K562 (cell line): Measurements from ENCODE around the gene ARPC2. TPM values are rescaled to one million over a fixed set of nuclear protein-coding genes. Genes with fewer than 3 reads are reported as not detected.

ENCODE experiments used
- BCLAF1 ChIP-seq, 2 experiments: fragments of 450-650 bp in 1 of 2; IDR thresholded peaks; 2 replicates each; pipeline ENCODE4 v1.6.1; 2011 to 2017; ENCODE audit warnings: low read depth in 2 of 2, antibody characterized with exemption in 1 of 2, borderline replicate concordance in 1 of 2, low read length in 1 of 2, mild to moderate bottlenecking in 1 of 2, mixed read lengths in 1 of 2; ENCODE audit not compliant: control insufficient read depth in 1 of 2
- CBFB ChIP-seq: sonication (generic); formaldehyde crosslinking; IDR thresholded peaks from 2 replicates; pipeline ENCODE4 v1.4.0; 2020; ENCODE audit warnings: mild to moderate bottlenecking, missing genetic modification reagents
- CEBPG ChIP-seq, 3 experiments: fragments of 200-800 bp in 1 of 3; sonication (Bioruptor generic) in 1 of 3; sonication (generic) in 1 of 3; formaldehyde crosslinking in 1 of 3; IDR thresholded peaks in 2 of 3; conservative IDR thresholded peaks in 1 of 3; 2 replicates each; pipeline versions ENCODE4 v1.6.1 to v1.8.0; 2016 to 2022; ENCODE audit warnings: missing compliant biosample characterization in 2 of 3, missing genetic modification characterization in 2 of 3, mild to moderate bottlenecking in 1 of 3, missing genetic modification reagents in 1 of 3
- FOXA3 ChIP-seq, 2 experiments: fragments of 450-650 bp in 1 of 2; sonication (generic) in 1 of 2; formaldehyde crosslinking; IDR thresholded peaks in 1 of 2; conservative IDR thresholded peaks in 1 of 2; 2 replicates each; pipeline versions ENCODE4 v1.4.0 to v1.8.0; 2020 to 2022; ENCODE audit warnings: mild to moderate bottlenecking in 2 of 2, missing genetic modification reagents in 1 of 2
- GTF2E2 ChIP-seq: fragments of 200-800 bp; sonication (Bioruptor generic); IDR thresholded peaks from 2 replicates; pipeline ENCODE4 v1.6.1; 2016; ENCODE audit warnings: missing genetic modification characterization, missing compliant biosample characterization
- HDAC3 ChIP-seq: fragments of 450-650 bp; IDR thresholded peaks from 2 replicates; pipeline ENCODE4 v1.6.1; 2018; ENCODE audit warnings: borderline replicate concordance, mild to moderate bottlenecking, moderate library complexity; ENCODE audit not compliant: partially characterized antibody
- IRF9 ChIP-seq: fragments of 450-650 bp; IDR thresholded peaks from 2 replicates; pipeline ENCODE4 v1.6.1; 2016; ENCODE audit warnings: missing biosample characterization, missing genetic modification characterization
- KAT7 ChIP-seq: sonication (generic); formaldehyde crosslinking; IDR thresholded peaks from 2 replicates; pipeline ENCODE4 v1.8.0; 2022; ENCODE audit warnings: missing genetic modification reagents, mild to moderate bottlenecking, borderline replicate concordance
- KLF13 ChIP-seq: fragments of 450-650 bp; IDR thresholded peaks from 2 replicates; pipeline ENCODE4 v1.6.1; 2016; ENCODE audit warnings: missing genetic modification characterization, low read depth, mild to moderate bottlenecking, missing compliant biosample characterization, moderate library complexity, borderline replicate concordance
- MNT ChIP-seq, 2 experiments: fragments of 450-650 bp; conservative IDR thresholded peaks; 2 replicates each; pipeline ENCODE4 v1.6.1; 2017; ENCODE audit warnings: mild to moderate bottlenecking in 2 of 2, moderate library complexity in 2 of 2
- MYC ChIP-seq, 2 experiments: fragments of 250-450 bp in 1 of 2; sonication (Bioruptor Pico) in 1 of 2; IDR thresholded peaks; 2 replicates each; pipeline versions ENCODE4 v1.5.1 to v1.6.1; 2012 to 2021; ENCODE audit warnings: low read depth in 2 of 2, borderline replicate concordance in 1 of 2, improper control_type of control experiment in 1 of 2, low read length in 1 of 2, mild to moderate bottlenecking in 1 of 2, moderate library complexity in 1 of 2
- NFE2 ChIP-seq: IDR thresholded peaks from 2 replicates; pipeline ENCODE4 v1.6.1; 2014; ENCODE audit warnings: antibody characterized with exemption, low read depth
- PPARD ChIP-seq: fragments of 250-450 bp; sonication (Bioruptor Pico); IDR thresholded peaks from 2 replicates; pipeline ENCODE4 v1.8.0; 2022; ENCODE audit warnings: inconsistent platforms, mild to moderate bottlenecking, moderate library complexity
- SAFB2 ChIP-seq: fragments of 200-400 bp; formaldehyde crosslinking; IDR thresholded peaks from 2 replicates; pipeline ENCODE4 v1.6.1; 2018; ENCODE audit warnings: borderline replicate concordance, low read length, low read depth, moderate library complexity; ENCODE audit not compliant: severe bottlenecking
- TAF15 ChIP-seq: fragments of 200-400 bp; formaldehyde crosslinking; IDR thresholded peaks from 2 replicates; pipeline ENCODE4 v1.6.1; 2017; ENCODE audit warnings: mild to moderate bottlenecking, low read depth, low read length, moderate library complexity
- ZKSCAN3 ChIP-seq: fragments of 250-450 bp; sonication (Bioruptor Pico); IDR thresholded peaks from 2 replicates; pipeline ENCODE4 v1.4.0; 2020
- ZNF277 ChIP-seq: fragments of 250-450 bp; sonication (Bioruptor Pico); IDR thresholded peaks from 2 replicates; pipeline ENCODE4 v1.8.0; 2022; ENCODE audit warnings: inconsistent platforms, mild to moderate bottlenecking, moderate library complexity, borderline replicate concordance
- ZNF311 ChIP-seq: fragments of 250-450 bp; sonication (Bioruptor Pico); IDR thresholded peaks from 2 replicates; pipeline ENCODE4 v1.4.0; 2020; ENCODE audit warnings: mild to moderate bottlenecking, moderate library complexity
- polyA plus RNA-seq, 8 experiments: library from polyadenylated mRNA; depleted of rRNA in 4 of 8; stranded (reverse) in 5 of 8; unstranded in 3 of 8; fragments of >200 nt; fragmentation: Nextera tagmentation in 2 of 8; fragmentation: Illumina TruSeq in 1 of 8; extraction: Ambion mirVana in 2 of 8; extraction: Trizol in 1 of 8; gene quantifications; 2 replicates each; pipeline versions ENCODE4 v1.2.1 to v1.2.3, GENCODE V29; 2011 to 2014; ENCODE audit warnings: inconsistent platforms in 1 of 8, missing spikeins in 1 of 8
- total RNA-seq, 7 experiments: library from RNA; depleted of rRNA in 6 of 7; stranded (reverse); fragments of >200 nt in 6 of 7; fragmentation: Illumina TruSeq in 2 of 7; extraction: Trizol in 2 of 7; gene quantifications; 2 replicates each; pipeline versions ENCODE4 v1.2.1 to v1.2.3, GENCODE V29; 2011 to 2021; ENCODE audit warnings: low replicate concordance in 1 of 7

The ARPC2 gene
- total and polyA plus RNA-seq, 9 of the 15 experiments (the other 6 are each of a cell fraction or from before 2014, with no cell fraction given): 81.9 to 187 (median 103) TPM

- TF ChIP-seq ZNF277: no peak
- TF ChIP-seq FOXA3 (CRISPR knock-in tag; conservative IDR thresholded peaks at IDR 0.05 in 1 of 2, IDR thresholded peaks at IDR 0.05 in 1 of 2): no peak
- no peak for TF ChIP-seq KLF13
- no peak for TF ChIP-seq PPARD
- TF ChIP-seq ZNF311: no peak
- no peak for TF ChIP-seq ZKSCAN3 (CRISPR knock-in tag)
- TF ChIP-seq BCLAF1 (IDR thresholded peaks at IDR 0.05; ENCODE audit: borderline replicate concordance in 1 of 2, control insufficient read depth in 1 of 2, low read depth in 2 of 2, low read length in 1 of 2): no peak
- no peak for TF ChIP-seq MNT (conservative IDR thresholded peaks at IDR 0.05)
- no peak for TF ChIP-seq CEBPG (CRISPR knock-in tag; IDR thresholded peaks at IDR 0.05)
- no peak for TF ChIP-seq CEBPG (tag; conservative IDR thresholded peaks at IDR 0.05 in 1 of 2, IDR thresholded peaks at IDR 0.05 in 1 of 2)
- no peak for TF ChIP-seq HDAC3
- TF ChIP-seq SAFB2: no peak
- no peak for TF ChIP-seq NFE2
- no peak for TF ChIP-seq IRF9 (tag)
- TF ChIP-seq MYC (IDR thresholded peaks at IDR 0.05; ENCODE audit: low read depth, low read length): peak; percentile 38; the same call in 1 of the 2 replicates
- no peak for TF ChIP-seq MYC (CRISPR knock-in tag; IDR thresholded peaks at IDR 0.05; ENCODE audit: borderline replicate concordance, low read depth)
- no peak for TF ChIP-seq CBFB (CRISPR knock-in tag)
- TF ChIP-seq GTF2E2 (tag): no peak
- TF ChIP-seq TAF15: no peak
- no peak for TF ChIP-seq KAT7 (CRISPR knock-in tag)
These were observed 84.3 kb downstream of the ARPC2 start (continued) for GRCh38 chr2:218301176-218301819.
